Gastroesophageal sphincter (tissue), 4 donors: ENCODE measurements around the gene HDAC4. TPM values are rescaled to one million over a fixed set of nuclear protein-coding genes. Genes with fewer than 3 reads are reported as not detected.

ENCODE experiments used
- ATAC-seq: fragments of 150-250 bp; one replicate; pipeline ENCODE4 v1.9.1; 2016; ENCODE audit warnings: mild to moderate bottlenecking, moderate library complexity
- H3K27ac ChIP-seq, 4 donors: fragments of 200-600 bp; sonication (generic) in 3 of 4; 1 replicate in 3 of 4; 2 replicates in 1 of 4; pipeline ENCODE4 v1.5.1; 2016 to 2019
- H3K27me3 ChIP-seq: fragments of 200-600 bp; sonication (generic); one replicate; pipeline ENCODE4 v1.5.1; 2019
- H3K36me3 ChIP-seq, 2 donors: fragments of 200-600 bp; sonication (generic); one replicate each; pipeline ENCODE4 v1.5.1; 2019; ENCODE audit warnings: control low read depth in 1 of 2
- H3K4me1 ChIP-seq, 3 donors: fragments of 200-600 bp; sonication (generic); 1 replicate in 2 of 3; 2 replicates in 1 of 3; pipeline ENCODE4 v1.5.1; 2016 to 2019; ENCODE audit warnings: control low read depth in 2 of 3
- H3K4me3 ChIP-seq, 2 donors: fragments of 200-600 bp; sonication (generic); one replicate each; pipeline ENCODE4 v1.5.1; 2019; ENCODE audit warnings: mild to moderate bottlenecking in 1 of 2, moderate library complexity in 1 of 2
- H3K9me3 ChIP-seq, 3 donors: fragments of 200-600 bp; sonication (generic); one replicate each; pipeline ENCODE4 v1.5.1; 2017 to 2019; ENCODE audit warnings: control low read depth in 2 of 3
- EP300 ChIP-seq: sonication (generic); formaldehyde crosslinking; IDR thresholded peaks from one replicate; pipeline ENCODE4 v1.6.1; 2017; ENCODE audit warnings: antibody characterized with exemption, mild to moderate bottlenecking
- POLR2A ChIP-seq, 2 donors: fragments of 450-650 bp; IDR thresholded peaks; one replicate each; pipeline ENCODE4 v1.6.1; 2017; ENCODE audit warnings: antibody characterized with exemption in 2 of 2, mild to moderate bottlenecking in 2 of 2, moderate library complexity in 1 of 2
- POLR2AphosphoS5 ChIP-seq: sonication (generic); formaldehyde crosslinking; IDR thresholded peaks from one replicate; pipeline ENCODE4 v1.6.1; 2017; ENCODE audit warnings: antibody characterized with exemption
- WGBS, 2 donors: methylation state at CpG; one replicate each; pipeline ENCODE4 v1.1.5; 2018; ENCODE audit warnings: low coverage in 1 of 2; 5-methylcytosine and 5-hydroxymethylcytosine counted together
- total RNA-seq, 4 donors: library from RNA; depleted of rRNA; stranded (reverse); fragments of >200 nt; gene quantifications; one replicate each; pipeline ENCODE4 v1.1.0, GENCODE V29; 2016
- TF ChIP-seq, protein P1 (sequence below), 4 experiments: fragments of 200-600 bp in 2 of 4; fragments of 450-650 bp in 2 of 4; sonication (generic) in 1 of 4; IDR thresholded peaks; one replicate each; pipeline ENCODE4 v1.5.1; 2017 to 2019; ENCODE audit warnings: antibody characterized with exemption in 4 of 4, mild to moderate bottlenecking in 2 of 4, moderate library complexity in 2 of 4

HDAC4 gene
- total RNA-seq, 4 donors from 2014 or later, result 41.3 to 104 (median 85.8) TPM

DNA sequence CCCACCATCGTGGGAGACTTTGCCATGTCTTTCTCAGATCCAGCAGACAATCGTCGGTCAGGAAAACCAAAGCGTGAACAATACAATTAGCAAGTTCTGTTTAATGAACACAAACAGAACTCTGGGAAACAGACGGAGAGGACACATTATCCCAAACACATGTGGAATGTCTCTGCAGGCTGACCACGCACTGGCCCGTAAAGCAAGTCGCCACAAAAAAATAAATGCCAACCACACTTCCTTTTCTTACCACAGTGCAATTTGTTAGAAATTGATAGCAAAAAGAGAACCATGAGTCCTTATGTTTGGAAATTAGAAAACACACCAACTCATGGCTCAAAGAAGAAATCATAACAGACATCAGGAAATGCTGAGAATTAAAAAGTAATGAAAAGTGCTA lies 342.1 kb downstream of the HDAC4 start:
- Histone ChIP-seq H3K4me3 (no peak overlapping the region), H3K27ac (no peak overlapping the region), H3K4me1 (no peaks in the 10 kb centered on the region), H3K36me3 (peaks cover 0 to 99% of the 10 kb centered on the region in 2 donors), H3K9me3 (peaks cover 0 to 8% (median 0%) of the 10 kb centered on the region in 3 donors), H3K27me3 (no peaks in the 10 kb centered on the region)
- TF ChIP-seq POLR2A (IDR thresholded peaks at IDR 0.05) (no peak), POLR2AphosphoS5 (no peak), EP300 (no peak)
- TF ChIP-seq, protein P1, sequence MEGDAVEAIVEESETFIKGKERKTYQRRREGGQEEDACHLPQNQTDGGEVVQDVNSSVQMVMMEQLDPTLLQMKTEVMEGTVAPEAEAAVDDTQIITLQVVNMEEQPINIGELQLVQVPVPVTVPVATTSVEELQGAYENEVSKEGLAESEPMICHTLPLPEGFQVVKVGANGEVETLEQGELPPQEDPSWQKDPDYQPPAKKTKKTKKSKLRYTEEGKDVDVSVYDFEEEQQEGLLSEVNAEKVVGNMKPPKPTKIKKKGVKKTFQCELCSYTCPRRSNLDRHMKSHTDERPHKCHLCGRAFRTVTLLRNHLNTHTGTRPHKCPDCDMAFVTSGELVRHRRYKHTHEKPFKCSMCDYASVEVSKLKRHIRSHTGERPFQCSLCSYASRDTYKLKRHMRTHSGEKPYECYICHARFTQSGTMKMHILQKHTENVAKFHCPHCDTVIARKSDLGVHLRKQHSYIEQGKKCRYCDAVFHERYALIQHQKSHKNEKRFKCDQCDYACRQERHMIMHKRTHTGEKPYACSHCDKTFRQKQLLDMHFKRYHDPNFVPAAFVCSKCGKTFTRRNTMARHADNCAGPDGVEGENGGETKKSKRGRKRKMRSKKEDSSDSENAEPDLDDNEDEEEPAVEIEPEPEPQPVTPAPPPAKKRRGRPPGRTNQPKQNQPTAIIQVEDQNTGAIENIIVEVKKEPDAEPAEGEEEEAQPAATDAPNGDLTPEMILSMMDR (IDR thresholded peaks at IDR 0.05), result no peak
- 87 to 95% methylated on average over 6 to 8 of the region's 8 CpGs for WGBS, 2 donors
- no peak for ATAC-seq

GRCh38 chr2:239057533-239057932 lies 343.3 kb downstream of the HDAC4 start:
- Histone ChIP-seq H3K27ac (no peak overlapping the region), H3K27me3 (no peaks in the 10 kb centered on the region), H3K9me3 (peaks cover 0 to 8% (median 0%) of the 10 kb centered on the region in 3 donors), H3K4me1 (no peaks in the 10 kb centered on the region), H3K4me3 (no peak overlapping the region), H3K36me3 (peaks cover 0 to 99% of the 10 kb centered on the region in 2 donors)
- ATAC-seq, result no peak
- WGBS, 2 donors, result 31 to 79% methylated on average over 2 of the region's 2 CpGs
- TF ChIP-seq EP300 (no peak), POLR2A (IDR thresholded peaks at IDR 0.05) (no peak), POLR2AphosphoS5 (no peak)
- TF ChIP-seq, protein P1 (IDR thresholded peaks at IDR 0.05), result no peak

DNA sequence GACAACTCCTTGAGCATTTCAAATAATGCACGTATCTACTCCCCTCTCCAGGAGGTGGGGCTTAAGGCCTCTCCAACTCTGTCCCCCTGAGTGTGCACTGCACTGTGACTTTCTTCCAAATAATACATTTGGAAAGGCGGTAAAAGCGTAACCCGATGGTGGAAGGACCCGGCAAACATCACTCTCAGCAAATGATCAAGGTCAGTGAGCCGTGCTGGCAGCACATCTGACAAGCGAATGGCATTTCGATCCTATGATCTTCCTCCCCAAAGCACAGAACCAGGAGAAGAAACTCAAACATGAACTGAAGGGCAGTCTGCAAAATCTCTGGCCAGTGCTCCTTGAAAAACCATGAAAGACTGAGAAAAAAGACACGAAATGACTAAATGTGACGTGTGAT lies 344.2 kb downstream of the HDAC4 start:
- TF ChIP-seq EP300 (no peak), POLR2AphosphoS5 (no peak), POLR2A (IDR thresholded peaks at IDR 0.05) (no peak)
- TF ChIP-seq, protein P1 (IDR thresholded peaks at IDR 0.05), result no peak
- no peaks in the 10 kb centered on the region for H3K4me1 ChIP-seq
- WGBS, 2 donors, result 93 to 95% methylated on average over 4 to 9 of the region's 10 CpGs
- no peak overlapping the region for H3K4me3 ChIP-seq
- H3K36me3 ChIP-seq, result peaks cover 0 to 99% of the 10 kb centered on the region in 2 donors
- H3K9me3 ChIP-seq, result peaks cover 0 to 8% (median 0%) of the 10 kb centered on the region in 3 donors
- H3K27me3 ChIP-seq, result no peaks in the 10 kb centered on the region
- no peak overlapping the region for H3K27ac ChIP-seq
- no peak for ATAC-seq

DNA sequence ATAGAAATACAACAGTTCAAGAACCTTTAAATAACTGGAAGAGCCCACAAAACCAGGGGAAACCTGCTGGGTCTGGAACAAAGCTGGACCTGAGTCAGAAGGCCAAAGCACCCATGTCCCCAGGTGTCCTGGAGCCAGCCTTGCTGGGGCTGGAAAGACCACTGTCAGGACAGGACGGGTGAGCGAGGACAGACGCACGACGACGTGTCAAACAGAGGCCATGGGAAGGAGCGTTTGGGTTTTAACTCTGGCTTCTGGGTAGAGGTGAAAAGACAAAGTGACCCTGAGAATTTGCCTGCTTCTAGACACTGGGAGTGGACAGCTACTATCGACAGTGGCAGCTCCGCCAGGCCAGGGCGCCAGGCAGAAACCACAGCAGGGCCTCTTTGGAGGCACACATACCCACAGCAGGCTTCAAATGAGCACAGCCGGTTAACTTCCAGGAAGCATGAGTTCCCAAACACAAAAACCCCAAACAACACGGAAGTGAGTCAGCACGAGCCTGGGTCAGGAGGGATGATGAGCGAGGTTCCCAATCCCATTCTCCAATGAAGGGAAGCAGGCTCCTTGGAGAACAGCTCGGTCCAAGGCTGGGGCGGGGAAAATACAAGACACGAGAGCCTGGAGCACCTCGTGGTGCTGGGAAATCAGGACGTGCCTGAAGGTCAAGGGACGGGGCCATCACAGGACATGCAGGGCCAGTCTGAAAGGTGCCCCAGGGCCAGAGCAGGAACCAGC lies 344.9 kb downstream of the HDAC4 start:
- Histone ChIP-seq H3K4me1 (no peaks in the 10 kb centered on the region), H3K27me3 (no peaks in the 10 kb centered on the region), H3K27ac (no peak overlapping the region), H3K4me3 (no peak overlapping the region), H3K36me3 (peaks cover 0 to 99% of the 10 kb centered on the region in 2 donors), H3K9me3 (peaks cover 0 to 8% (median 0%) of the 10 kb centered on the region in 3 donors)
- TF ChIP-seq POLR2A (IDR thresholded peaks at IDR 0.05), result no peak
- TF ChIP-seq, protein P1 (IDR thresholded peaks at IDR 0.05), result no peak
- no peak for TF ChIP-seq POLR2AphosphoS5
- no peak for TF ChIP-seq EP300
- 86 to 93% methylated on average over 5 to 15 of the region's 20 CpGs for WGBS, 2 donors
- ATAC-seq, result no peak

DNA sequence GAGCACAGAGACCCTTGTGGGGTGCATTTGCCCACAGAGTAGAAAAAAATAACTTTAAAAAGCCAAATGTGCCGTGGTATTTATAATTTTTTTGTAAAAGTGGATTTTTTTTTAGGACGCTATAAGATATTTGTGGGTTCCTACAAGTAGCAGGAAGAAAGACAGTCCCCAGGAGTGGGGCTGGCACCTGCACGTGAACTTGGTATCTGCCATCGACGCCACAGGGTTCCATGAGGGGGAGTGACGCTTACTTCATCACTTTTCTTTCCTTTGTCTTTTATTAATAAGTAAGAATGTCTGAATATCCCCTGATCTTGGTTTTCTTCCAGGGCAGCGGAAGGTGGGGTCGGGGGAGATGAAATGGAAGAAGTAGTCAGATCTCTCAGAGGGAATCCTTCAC lies 345.9 kb downstream of the HDAC4 start:
- no peak for TF ChIP-seq POLR2AphosphoS5
- no peak for TF ChIP-seq POLR2A (IDR thresholded peaks at IDR 0.05)
- TF ChIP-seq, protein P1 (IDR thresholded peaks at IDR 0.05), result no peak
- TF ChIP-seq EP300, result no peak
- H3K27me3 ChIP-seq, result no peaks in the 10 kb centered on the region
- no peak overlapping the region for H3K4me3 ChIP-seq
- no peaks in the 10 kb centered on the region for H3K4me1 ChIP-seq
- ATAC-seq, result no peak
- 93 to 96% methylated on average over 7 to 8 of the region's 8 CpGs for WGBS, 2 donors
- no peak overlapping the region for H3K27ac ChIP-seq
- H3K9me3 ChIP-seq, result peaks cover 0 to 12% (median 0%) of the 10 kb centered on the region in 3 donors
- H3K36me3 ChIP-seq, result peaks cover 0 to 99% of the 10 kb centered on the region in 2 donors
